HepG2 (cell line): ENCODE measurements around the gene SPAG7. TPM values are rescaled to one million over a fixed set of nuclear protein-coding genes. Genes with fewer than 3 reads are reported as not detected.

ENCODE experiments used
- ATAC-seq: fragments of 200-7000 bp; cut with Tn5 transposase; 3 replicates; pipeline ENCODE4 v1.9.1; 2020; ENCODE audit warnings: mild to moderate bottlenecking, moderate library complexity
- BruUV-seq: library from RNA; stranded (reverse); fragments of 400-500 nt; replicated peaks from 2 replicates; lab custom pipeline; 2021; lab: Mats Ljungman, UMichigan
- CTCF ChIA-PET: fragments of 300-600 bp; formaldehyde crosslinking; extraction: SDS; loops from one replicate; lab custom pipeline; 2021; ENCODE audit warnings: low total read pairs, inconsistent platforms, low intra/inter-chr PET ratio; lab: Yijun Ruan, JAX
- POLR2A ChIA-PET: fragments of 350-600 bp; sonication (Branson Sonifier 250); formaldehyde crosslinking; loops from one replicate; lab custom pipeline; 2020; ENCODE audit warnings: antibody characterized with exemption, inconsistent platforms; lab: Yijun Ruan, JAX
- DNase-seq: peaks from one replicate; pipeline ENCODE4 v3.0.0-alpha.2; 2015; ENCODE audit warnings: low spot score
- FAIRE-seq: peaks from 3 replicates; lab custom pipeline; 2011; peaks lifted over from hg19 to GRCh38; lab: Jason Lieb, UNC
- H2AFZ ChIP-seq: one replicate; pipeline ENCODE4 v1.6.1; 2011; ENCODE audit warnings: low read length, inconsistent platforms
- H3K27ac ChIP-seq: fragments of 300-600 bp; 3 replicates; pipeline ENCODE4 v1.8.0; 2011; ENCODE audit warnings: mixed run types, mild to moderate bottlenecking, mixed read lengths, low read length, inconsistent platforms; ENCODE audit not compliant: insufficient read depth; ENCODE audit errors: extremely low read length
- H3K27me3 ChIP-seq, 2 experiments: fragments of 200-600 bp in 1 of 2; 2 replicates in 1 of 2; 3 replicates in 1 of 2; pipeline versions ENCODE4 v1.6.0 to v1.8.0; 2011; ENCODE audit warnings: low read length in 2 of 2, mild to moderate bottlenecking in 2 of 2, moderate library complexity in 2 of 2, inconsistent platforms in 1 of 2; ENCODE audit not compliant: insufficient read depth in 2 of 2, control insufficient read depth in 1 of 2
- H3K36me3 ChIP-seq, 2 experiments: fragments of 200-600 bp in 1 of 2; replicated peaks in 1 of 2; 2 replicates in 1 of 2; 3 replicates in 1 of 2; pipeline versions ENCODE4 v1.5.1 to v1.8.0; 2011; ENCODE audit warnings: low read length in 2 of 2, inconsistent platforms in 1 of 2; ENCODE audit not compliant: insufficient read depth in 2 of 2, control insufficient read depth in 1 of 2
- H3K4me1 ChIP-seq: 2 replicates; pipeline ENCODE4 v1.5.1; 2012; ENCODE audit warnings: low read length, inconsistent platforms; ENCODE audit not compliant: insufficient read depth
- H3K4me2 ChIP-seq: 2 replicates; pipeline ENCODE4 v1.6.0; 2011; ENCODE audit warnings: low read depth, low read length, inconsistent platforms
- H3K4me3 ChIP-seq, 3 experiments: fragments of 200-600 bp in 1 of 3; sonication (generic), shearing (Covaris generic) in 1 of 3; replicated peaks in 1 of 3; 2 replicates each; pipeline ENCODE4 v1.5.1; 2011 to 2016; ENCODE audit warnings: low read length in 3 of 3, inconsistent platforms in 2 of 3, low read depth in 2 of 3, mild to moderate bottlenecking in 2 of 3, control low read depth in 1 of 3, mixed read lengths in 1 of 3; ENCODE audit not compliant: insufficient read depth in 1 of 3
- H3K79me2 ChIP-seq: one replicate; pipeline ENCODE4 v1.6.1; 2011; ENCODE audit warnings: low read length, inconsistent platforms; ENCODE audit not compliant: insufficient read depth
- H3K9ac ChIP-seq: 2 replicates; pipeline ENCODE4 v1.6.0; 2011; ENCODE audit warnings: mild to moderate bottlenecking, low read depth, low read length, inconsistent platforms; ENCODE audit not compliant: insufficient read depth
- H3K9me3 ChIP-seq: 2 replicates; pipeline ENCODE4 v1.5.1; 2012; ENCODE audit warnings: mild to moderate bottlenecking, low read length
- H4K20me1 ChIP-seq: 2 replicates; pipeline ENCODE4 v1.6.0; 2011; ENCODE audit warnings: inconsistent platforms, mild to moderate bottlenecking, low read length, moderate library complexity; ENCODE audit not compliant: insufficient read depth
- EP300 ChIP-seq, 3 experiments: sonication (generic) in 1 of 3; formaldehyde crosslinking in 1 of 3; IDR thresholded peaks; 2 replicates each; pipeline versions ENCODE4 v1.5.1 to v1.6.1; 2011 to 2020; ENCODE audit warnings: low read depth in 2 of 3, low read length in 2 of 3, borderline replicate concordance in 1 of 3, improper control_type of control experiment in 1 of 3, mild to moderate bottlenecking in 1 of 3, missing genetic modification reagents in 1 of 3, moderate library complexity in 1 of 3
- GABPA ChIP-seq, 2 experiments: IDR thresholded peaks; 2 replicates each; pipeline ENCODE4 v1.6.1; 2011 to 2016; ENCODE audit warnings: low read depth in 2 of 2, low read length in 1 of 2, missing biosample characterization in 1 of 2, missing genetic modification characterization in 1 of 2
- IRX3 ChIP-seq: sonication (generic); formaldehyde crosslinking; IDR thresholded peaks from 2 replicates; pipeline ENCODE4 v1.8.1; 2023; ENCODE audit warnings: mild to moderate bottlenecking, low read depth, missing genetic modification reagents, borderline replicate concordance
- ISX ChIP-seq: sonication (generic); formaldehyde crosslinking; conservative IDR thresholded peaks from 2 replicates; pipeline ENCODE4 v1.5.0; 2020; ENCODE audit warnings: missing genetic modification reagents
- PCBP1 ChIP-seq: fragments of 200-400 bp; formaldehyde crosslinking; IDR thresholded peaks from 2 replicates; pipeline ENCODE4 v1.6.1; 2017; ENCODE audit warnings: mild to moderate bottlenecking, low read depth, low read length, borderline replicate concordance
- PCBP2 ChIP-seq: fragments of 200-400 bp; formaldehyde crosslinking; optimal IDR thresholded peaks from 2 replicates; pipeline ENCODE3; 2018; ENCODE audit warnings: low read length, low read depth; ENCODE audit not compliant: poor library complexity, severe bottlenecking
- SSRP1 ChIP-seq: IDR thresholded peaks from 2 replicates; pipeline ENCODE4 v1.6.1; 2016; ENCODE audit warnings: control low read depth
- TBX2 ChIP-seq: sonication (generic); formaldehyde crosslinking; IDR thresholded peaks from 2 replicates; pipeline ENCODE4 v1.5.0; 2020; ENCODE audit warnings: missing genetic modification reagents, mild to moderate bottlenecking, borderline replicate concordance
- ZEB1 ChIP-seq: IDR thresholded peaks from 2 replicates; pipeline ENCODE4 v1.6.1; 2012; ENCODE audit warnings: mild to moderate bottlenecking, low read depth, inconsistent platforms; ENCODE audit not compliant: insufficient replicate concordance
- ZNF264 ChIP-seq: sonication (generic); formaldehyde crosslinking; IDR thresholded peaks from 2 replicates; pipeline ENCODE4 v1.4.0; 2020; ENCODE audit warnings: missing genetic modification reagents
- ZSCAN12 ChIP-seq: sonication (generic); formaldehyde crosslinking; IDR thresholded peaks from 2 replicates; pipeline ENCODE4 v1.9.0; 2021; ENCODE audit warnings: mild to moderate bottlenecking, missing genetic modification reagents
- ZSCAN20 ChIP-seq: sonication (generic); formaldehyde crosslinking; IDR thresholded peaks from 2 replicates; pipeline ENCODE4 v1.4.0; 2020; ENCODE audit warnings: missing genetic modification reagents, mild to moderate bottlenecking, borderline replicate concordance
- ZSCAN25 ChIP-seq: sonication (generic); formaldehyde crosslinking; IDR thresholded peaks from 2 replicates; pipeline ENCODE4 v1.8.0; 2022; ENCODE audit warnings: mild to moderate bottlenecking, missing genetic modification reagents
- WGBS: methylation state at CpG from one replicate; pipeline ENCODE4 v1.1.6; 2017; ENCODE audit warnings: low lambda C conversion rate; 5-methylcytosine and 5-hydroxymethylcytosine counted together
- in situ Hi-C: cut with HindIII; loops from 2 replicates; pipeline ENCODE4 v1.10.0; 2017; ENCODE audit warnings: low pct_unique_long_range_greater_than_20kb; ENCODE audit not compliant: extremely low pct_ligation_motif_present
- intact Hi-C: fragments of 100-400 bp; cut with micrococcal nuclease; formaldehyde crosslinking; loops from one replicate; pipeline ENCODE4 v1.10.0; 2022; ENCODE audit not compliant: unreplicated experiment
- polyA plus RNA-seq, 8 experiments: library from polyadenylated mRNA; depleted of rRNA in 3 of 8; stranded (reverse) in 7 of 8; unstranded in 1 of 8; fragments of >200 nt; fragmentation: Illumina TruSeq in 4 of 8; extraction: Trizol in 4 of 8; gene quantifications; 2 replicates each; pipeline versions ENCODE4 v1.2.1 to v1.2.3, GENCODE V29; 2011 to 2016; ENCODE audit warnings: low read depth in 4 of 8, missing spikeins in 1 of 8, mixed read lengths in 1 of 8; ENCODE audit not compliant: insufficient read depth in 1 of 8
- total RNA-seq, 5 experiments: library from RNA; depleted of rRNA; stranded (reverse); fragments of >200 nt; fragmentation: Illumina TruSeq; extraction: Trizol; gene quantifications; 2 replicates each; pipeline ENCODE4 v1.2.3, GENCODE V29; 2016; ENCODE audit warnings: low read depth in 1 of 5
- TF ChIP-seq, protein P1 (sequence below): sonication (generic); formaldehyde crosslinking; IDR thresholded peaks from 2 replicates; pipeline ENCODE4 v1.9.0; 2022; ENCODE audit warnings: missing genetic modification reagents, mild to moderate bottlenecking, borderline replicate concordance
- TF ChIP-seq, protein P2 (sequence below): sonication (generic); formaldehyde crosslinking; IDR thresholded peaks from 2 replicates; pipeline ENCODE4 v1.4.0; 2020; ENCODE audit warnings: missing genetic modification reagents

SPAG7 gene
- total and polyA plus RNA-seq, 2 of the 13 experiments (the other 11 are each of a cell fraction or from before 2014, with no cell fraction given): 51.0 to 59.0 TPM

DNA sequence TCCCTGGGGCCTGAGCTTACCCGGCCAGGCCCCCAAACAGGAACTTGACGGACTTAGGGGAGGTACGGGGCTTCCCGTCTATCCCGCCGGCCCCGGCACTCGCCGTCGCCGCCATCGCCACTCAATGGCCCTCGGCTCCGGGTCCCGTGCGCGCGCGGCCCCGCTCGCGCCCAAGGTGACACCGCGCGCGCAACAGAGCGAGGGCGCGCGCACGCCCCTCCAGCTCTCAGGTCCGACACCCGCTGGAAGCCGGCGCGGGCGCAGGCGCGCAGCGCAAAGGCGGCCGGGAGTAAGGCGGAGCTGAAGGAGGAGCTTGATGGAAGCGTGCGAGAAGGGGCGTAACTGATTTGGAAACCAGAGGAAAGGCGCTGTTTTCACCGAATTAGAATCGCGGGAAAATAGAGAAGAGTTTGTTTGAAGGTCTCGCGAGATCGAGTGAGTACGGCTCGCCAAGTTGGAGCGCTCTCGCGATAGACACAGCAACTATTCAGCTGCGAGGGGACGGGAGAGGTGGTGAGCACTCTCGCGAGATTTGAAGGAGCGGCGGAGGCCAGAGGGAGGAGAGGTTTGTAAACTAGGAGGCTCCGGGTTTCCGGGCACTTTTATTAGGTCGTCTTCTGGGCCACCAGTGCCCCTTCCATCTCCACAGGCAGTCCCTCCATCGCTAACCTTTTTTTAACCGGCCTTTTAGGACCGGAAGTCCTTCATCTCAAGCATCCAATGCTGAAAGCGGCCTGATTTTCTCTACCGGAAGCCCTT is 27.6 kb downstream of the SPAG7 start, which contains the start of the genes RNF167 and SLC25A11 (continued):
- TF ChIP-seq PCBP2 (no peak), ZSCAN25 (CRISPR knock-in tag) (no peak), SSRP1 (CRISPR knock-in tag) (no peak)
- TF ChIP-seq, protein P1, sequence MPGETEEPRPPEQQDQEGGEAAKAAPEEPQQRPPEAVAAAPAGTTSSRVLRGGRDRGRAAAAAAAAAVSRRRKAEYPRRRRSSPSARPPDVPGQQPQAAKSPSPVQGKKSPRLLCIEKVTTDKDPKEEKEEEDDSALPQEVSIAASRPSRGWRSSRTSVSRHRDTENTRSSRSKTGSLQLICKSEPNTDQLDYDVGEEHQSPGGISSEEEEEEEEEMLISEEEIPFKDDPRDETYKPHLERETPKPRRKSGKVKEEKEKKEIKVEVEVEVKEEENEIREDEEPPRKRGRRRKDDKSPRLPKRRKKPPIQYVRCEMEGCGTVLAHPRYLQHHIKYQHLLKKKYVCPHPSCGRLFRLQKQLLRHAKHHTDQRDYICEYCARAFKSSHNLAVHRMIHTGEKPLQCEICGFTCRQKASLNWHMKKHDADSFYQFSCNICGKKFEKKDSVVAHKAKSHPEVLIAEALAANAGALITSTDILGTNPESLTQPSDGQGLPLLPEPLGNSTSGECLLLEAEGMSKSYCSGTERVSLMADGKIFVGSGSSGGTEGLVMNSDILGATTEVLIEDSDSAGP (CRISPR knock-in tag): peak; percentile 45; the same call in 1 of the 2 replicates

DNA sequence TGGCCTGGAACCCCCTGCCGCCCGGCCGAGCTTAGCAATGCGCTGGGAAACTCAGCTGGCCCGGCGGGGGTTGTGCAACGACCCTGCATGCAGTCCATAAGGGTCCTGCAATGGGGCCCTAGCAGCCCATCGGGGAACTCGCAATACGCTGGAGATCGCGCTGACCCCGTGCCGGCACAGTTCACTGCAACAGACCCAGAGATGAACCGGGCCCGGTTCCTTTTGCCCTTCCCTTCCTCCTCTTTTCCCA is 28.1 kb downstream of the SPAG7 start:
- ChIA-PET CTCF (no interaction called here), POLR2A (interaction anchor here (0.8 to 3.9 kb wide), 27 partner anchors 8 to 403 kb away, joined by 3 to 201 read pairs (median 6); partner anchors contain the start of genes ARRB2, CAMTA2, ENO3 and GLTPD2)
- H3K79me2 ChIP-seq: peaks cover 40% of the 10 kb centered on the region
- FAIRE-seq: no peak
- no peaks in the 10 kb centered on the region for H3K9me3 ChIP-seq
- no TSS peak for BruUV-seq
- no peak overlapping the region for H2AFZ ChIP-seq
- intact Hi-C loops: no loop called here
- no peaks in the 10 kb centered on the region; a peak in 1 of 5 replicates for H3K27me3 ChIP-seq
- in situ Hi-C loops: no loop called here
- peak overlapping the region; percentile 98 for H3K4me2 ChIP-seq
- peaks cover 8 to 27% of the 10 kb centered on the region in 2 experiments for H3K36me3 ChIP-seq
- H3K4me3 ChIP-seq: peak overlapping the region; percentile 73 to 97 (median 93)
- DNase-seq: no peak
- H3K4me1 ChIP-seq: peaks cover 28% of the 10 kb centered on the region
- WGBS: 0% methylated on average over 4 of the region's 16 CpGs
- peak overlapping the region; percentile 96 for H3K27ac ChIP-seq
- peak overlapping the region; percentile 95 for H3K9ac ChIP-seq
- 0 out of 2 replicates have a peak, but pooled peaks cover 2% of the 10 kb centered on the region for H4K20me1 ChIP-seq
- peak; percentile 13; the same call in 2 of the 3 replicates for ATAC-seq
- TF ChIP-seq TBX2 (no peak), ZEB1 (peak; percentile 48), PCBP1 (0 out of 2 replicates have a peak, but pooled peaks have one; percentile 51), ISX (CRISPR knock-in tag) (no peak), ZNF264 (CRISPR knock-in tag) (0 out of 2 replicates have a peak, but pooled peaks have one; percentile 17), EP300 (IDR thresholded peaks at IDR 0.05; ENCODE audit: low read depth in 2 of 2, low read length in 2 of 2) (no peak), EP300 (CRISPR knock-in tag; IDR thresholded peaks at IDR 0.05; ENCODE audit: borderline replicate concordance) (no peak), ZSCAN12 (CRISPR knock-in tag) (0 out of 2 replicates have a peak, but pooled peaks have one; percentile 36), GABPA (IDR thresholded peaks at IDR 0.05; ENCODE audit: low read depth, low read length) (no peak), GABPA (CRISPR knock-in tag; IDR thresholded peaks at IDR 0.05; ENCODE audit: low read depth) (no peak), IRX3 (CRISPR knock-in tag) (no peak), ZSCAN20 (CRISPR knock-in tag) (peak; percentile 45; the same call in 1 of the 2 replicates)
- TF ChIP-seq, protein P2, sequence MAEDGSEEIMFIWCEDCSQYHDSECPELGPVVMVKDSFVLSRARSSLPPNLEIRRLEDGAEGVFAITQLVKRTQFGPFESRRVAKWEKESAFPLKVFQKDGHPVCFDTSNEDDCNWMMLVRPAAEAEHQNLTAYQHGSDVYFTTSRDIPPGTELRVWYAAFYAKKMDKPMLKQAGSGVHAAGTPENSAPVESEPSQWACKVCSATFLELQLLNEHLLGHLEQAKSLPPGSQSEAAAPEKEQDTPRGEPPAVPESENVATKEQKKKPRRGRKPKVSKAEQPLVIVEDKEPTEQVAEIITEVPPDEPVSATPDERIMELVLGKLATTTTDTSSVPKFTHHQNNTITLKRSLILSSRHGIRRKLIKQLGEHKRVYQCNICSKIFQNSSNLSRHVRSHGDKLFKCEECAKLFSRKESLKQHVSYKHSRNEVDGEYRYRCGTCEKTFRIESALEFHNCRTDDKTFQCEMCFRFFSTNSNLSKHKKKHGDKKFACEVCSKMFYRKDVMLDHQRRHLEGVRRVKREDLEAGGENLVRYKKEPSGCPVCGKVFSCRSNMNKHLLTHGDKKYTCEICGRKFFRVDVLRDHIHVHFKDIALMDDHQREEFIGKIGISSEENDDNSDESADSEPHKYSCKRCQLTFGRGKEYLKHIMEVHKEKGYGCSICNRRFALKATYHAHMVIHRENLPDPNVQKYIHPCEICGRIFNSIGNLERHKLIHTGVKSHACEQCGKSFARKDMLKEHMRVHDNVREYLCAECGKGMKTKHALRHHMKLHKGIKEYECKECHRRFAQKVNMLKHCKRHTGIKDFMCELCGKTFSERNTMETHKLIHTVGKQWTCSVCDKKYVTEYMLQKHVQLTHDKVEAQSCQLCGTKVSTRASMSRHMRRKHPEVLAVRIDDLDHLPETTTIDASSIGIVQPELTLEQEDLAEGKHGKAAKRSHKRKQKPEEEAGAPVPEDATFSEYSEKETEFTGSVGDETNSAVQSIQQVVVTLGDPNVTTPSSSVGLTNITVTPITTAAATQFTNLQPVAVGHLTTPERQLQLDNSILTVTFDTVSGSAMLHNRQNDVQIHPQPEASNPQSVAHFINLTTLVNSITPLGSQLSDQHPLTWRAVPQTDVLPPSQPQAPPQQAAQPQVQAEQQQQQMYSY (CRISPR knock-in tag): 0 out of 2 replicates have a peak, but pooled peaks have one; percentile 45
